PFSK-1 (cell line): ENCODE data around the gene HRH1.

Experiments
- FOXP2 ChIP-seq: optimal IDR thresholded peaks from 2 replicates; pipeline ENCODE3; 2011; ENCODE audit warnings: borderline replicate concordance, control low read depth, inconsistent platforms; ENCODE audit not compliant: insufficient read depth; ENCODE audit errors: extremely low read length, extremely low read depth
- POLR2AphosphoS5 ChIP-seq: IDR thresholded peaks from 2 replicates; pipeline ENCODE4 v1.6.1; 2012; ENCODE audit warnings: low read depth, mild to moderate bottlenecking, control low read depth, low read length, moderate library complexity
- REST ChIP-seq, 2 experiments: IDR thresholded peaks; 2 replicates each; pipeline versions ENCODE4 v1.6.1 to v1.8.0; 2011 to 2012; ENCODE audit warnings: low read depth in 2 of 2, low read length in 2 of 2, control low read depth in 1 of 2, inconsistent platforms in 1 of 2, mild to moderate bottlenecking in 1 of 2, moderate library complexity in 1 of 2; ENCODE audit not compliant: insufficient read depth in 1 of 2
- SIN3A ChIP-seq: IDR thresholded peaks from 2 replicates; pipeline ENCODE4 v1.6.1; 2012; ENCODE audit warnings: mild to moderate bottlenecking, low read length, moderate library complexity, borderline replicate concordance; ENCODE audit not compliant: insufficient read depth
- TAF1 ChIP-seq: IDR thresholded peaks from 2 replicates; pipeline ENCODE4 v1.6.1; 2012; ENCODE audit warnings: low read length, control low read depth, borderline replicate concordance; ENCODE audit not compliant: insufficient read depth

The HRH1 gene

GRCh38 chr3:11143476-11143875, 10.8 kb upstream of the HRH1 start:
- TF ChIP-seq SIN3A (no peak), FOXP2 (no peak), REST (IDR thresholded peaks at IDR 0.05; ENCODE audit: insufficient read depth in 1 of 2, low read depth in 2 of 2, low read length in 2 of 2) (no peak), TAF1 (no peak), POLR2AphosphoS5 (no peak)

GRCh38 chr3:11144996-11145395, 9.3 kb upstream of the HRH1 start:
- TF ChIP-seq FOXP2 (no peak), POLR2AphosphoS5 (no peak), TAF1 (no peak), SIN3A (no peak), REST (IDR thresholded peaks at IDR 0.05; ENCODE audit: insufficient read depth in 1 of 2, low read depth in 2 of 2, low read length in 2 of 2) (no peak)

GRCh38 chr3:11145888-11146287, 8.4 kb upstream of the HRH1 start:
- TF ChIP-seq POLR2AphosphoS5 = no peak
- TF ChIP-seq TAF1 = no peak

DNA sequence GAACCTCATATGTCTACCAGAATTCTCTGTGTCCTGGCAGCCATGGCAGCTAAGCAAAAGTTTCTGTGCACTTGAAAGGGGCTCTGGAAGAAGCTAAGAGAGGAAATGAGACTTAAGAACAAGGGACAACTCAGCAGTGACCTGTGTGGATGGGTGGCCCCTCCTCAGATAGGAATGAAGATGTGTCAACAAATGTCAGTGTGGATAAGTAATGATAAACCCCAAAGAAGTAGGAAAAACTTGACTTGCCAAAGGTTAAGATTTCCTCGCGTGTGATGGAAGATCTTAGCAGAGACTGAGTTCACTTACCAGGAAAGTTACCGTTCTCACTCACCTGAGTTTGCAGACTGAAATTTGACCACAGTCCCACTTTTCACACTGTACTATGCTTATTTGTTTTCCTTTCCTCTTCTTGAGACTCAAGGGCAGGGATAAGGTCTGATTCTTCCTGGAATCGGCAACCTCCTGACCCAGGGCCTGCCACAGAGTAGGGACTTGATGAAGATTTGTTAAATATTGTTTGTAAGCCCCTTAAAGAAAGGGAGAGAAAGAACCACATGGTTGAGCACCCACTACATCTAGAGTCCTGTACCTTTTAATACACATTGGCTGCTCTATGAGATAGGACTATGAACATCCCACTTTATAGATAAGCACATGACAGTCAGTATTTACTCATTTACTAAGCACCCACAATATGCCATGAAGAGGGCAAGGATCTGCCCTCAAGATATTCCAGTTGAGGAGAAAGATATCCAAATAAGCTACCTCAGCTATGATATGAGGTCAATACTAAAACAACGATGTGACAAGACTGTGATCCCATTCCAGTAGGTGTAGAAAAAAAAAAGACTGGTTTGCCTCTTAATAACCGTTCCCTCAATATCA, 7.3 kb upstream of the HRH1 start:
- TF ChIP-seq FOXP2 (no peak), REST (IDR thresholded peaks at IDR 0.05; ENCODE audit: insufficient read depth in 1 of 2, low read depth in 2 of 2, low read length in 2 of 2) (no peak), SIN3A (no peak), POLR2AphosphoS5 (no peak), TAF1 (no peak)

DNA sequence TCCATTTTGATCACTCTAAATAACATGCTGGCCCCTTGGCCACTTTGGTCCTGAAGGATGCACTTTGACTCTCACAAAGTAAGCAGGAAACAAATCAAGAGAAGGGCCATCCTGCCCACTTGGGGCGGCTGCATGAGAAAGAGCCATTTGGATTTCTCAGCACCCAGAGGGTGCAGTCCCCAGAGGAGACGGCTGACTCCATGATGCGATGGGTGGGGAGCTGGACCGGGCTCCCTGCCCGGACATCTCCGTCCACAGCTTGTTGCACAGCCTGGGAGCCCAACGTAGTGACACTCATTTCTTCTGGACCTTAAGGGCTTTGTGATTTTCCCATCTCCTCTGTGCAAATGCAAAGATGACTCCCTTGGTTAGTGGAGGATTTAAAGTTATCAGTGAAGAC, 4.0 kb upstream of the HRH1 start:
- TF ChIP-seq REST (IDR thresholded peaks at IDR 0.05; ENCODE audit: insufficient read depth in 1 of 2, low read depth in 2 of 2, low read length in 2 of 2) = no peak
- no peak for TF ChIP-seq POLR2AphosphoS5
- no peak for TF ChIP-seq SIN3A
- no peak for TF ChIP-seq TAF1
- no peak for TF ChIP-seq FOXP2
